Right atrium auricular region (tissue), 2 donors: ENCODE results near the gene MYH6. TPM values are rescaled to one million over a fixed set of nuclear protein-coding genes. Genes with fewer than 3 reads are reported as not detected.

Source experiments
- DNase-seq: peaks from one replicate; pipeline ENCODE4 v3.0.0-alpha.2; 2019; ENCODE audit warnings: low spot score
- H3K27ac ChIP-seq, 2 donors: fragments of 200-600 bp; sonication (generic); 1 replicate in 1 of 2; 2 replicates in 1 of 2; pipeline ENCODE4 v1.5.1; 2016 to 2019
- H3K27me3 ChIP-seq, 2 donors: fragments of 200-600 bp; sonication (generic); one replicate each; pipeline versions ENCODE4 v1.5.1 to v1.6.0; 2017 to 2019
- H3K36me3 ChIP-seq: fragments of 200-600 bp; sonication (generic); one replicate; pipeline ENCODE4 v1.5.1; 2016
- H3K4me1 ChIP-seq, 2 donors: fragments of 200-600 bp; sonication (generic); one replicate each; pipeline versions ENCODE4 v1.5.1 to v1.6.0; 2017 to 2019
- H3K4me3 ChIP-seq, 2 donors: fragments of 200-600 bp; sonication (generic); 1 replicate in 1 of 2; 2 replicates in 1 of 2; pipeline ENCODE4 v1.5.1; 2017 to 2019; ENCODE audit warnings: mild to moderate bottlenecking in 1 of 2, moderate library complexity in 1 of 2
- H3K9me3 ChIP-seq, 2 donors: fragments of 200-600 bp; sonication (generic); one replicate each; pipeline ENCODE4 v1.5.1; 2019
- CTCF ChIP-seq, 2 donors: fragments of 200-600 bp; sonication (generic); IDR thresholded peaks; one replicate each; pipeline ENCODE4 v1.5.1; 2019; ENCODE audit warnings: antibody characterized with exemption in 2 of 2
- total RNA-seq, 2 donors: library from RNA; depleted of rRNA; stranded (reverse); fragments of >200 nt; gene quantifications; one replicate each; pipeline ENCODE4 v1.1.0, GENCODE V29; 2016

MYH6 gene
- total RNA-seq, 2 donors from 2014 or later = 8,253 to 13,240 TPM

DNA sequence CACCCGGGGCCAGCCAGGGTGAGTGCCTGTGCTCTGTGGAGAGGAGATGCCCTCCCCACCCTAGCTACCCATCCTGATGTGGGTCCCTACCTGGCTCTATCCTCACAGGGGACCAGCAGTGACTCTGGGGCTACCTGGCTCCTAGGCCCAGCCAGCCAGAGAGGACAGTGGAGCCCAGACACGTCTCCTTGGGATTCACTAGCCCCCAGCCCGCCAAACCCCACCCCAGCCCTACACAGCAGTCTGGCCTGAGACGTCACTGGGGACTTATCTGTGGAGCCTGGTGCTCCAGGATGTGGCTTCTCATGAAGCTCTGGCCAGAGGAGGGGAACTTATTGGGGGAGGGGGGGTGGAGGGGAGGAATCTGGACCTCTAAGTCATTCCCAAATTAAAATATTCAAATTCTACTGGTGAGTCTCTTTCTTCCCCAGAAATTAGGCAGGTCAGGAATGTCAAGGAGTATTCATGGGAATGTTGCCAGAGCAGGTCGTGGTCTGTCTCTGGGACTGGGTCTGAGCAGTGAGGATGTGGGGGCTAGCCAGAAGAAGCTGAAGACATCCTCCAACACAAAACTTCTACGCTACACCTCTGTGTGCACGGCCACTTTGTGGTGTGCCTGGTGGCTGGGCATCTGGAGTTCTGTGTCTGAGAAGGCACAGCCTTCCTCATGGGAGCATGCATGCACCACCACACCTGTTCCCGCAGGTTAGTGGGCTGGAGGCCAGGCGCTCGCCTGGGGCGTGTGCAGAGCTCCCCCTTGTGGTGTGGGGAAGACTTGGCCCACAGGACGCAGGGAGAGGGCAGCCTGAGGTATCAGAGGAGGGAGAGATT is 28.5 kb downstream of the MYH6 start:
- peaks cover 34% of the 10 kb centered on the region for H3K36me3 ChIP-seq

GRCh38 chr14:23378612-23379220 is 29.4 kb downstream of the MYH6 start:
- Histone ChIP-seq H3K36me3 (peaks cover 25% of the 10 kb centered on the region), H3K4me1 (no peaks in the 10 kb centered on the region), H3K27me3 (no peaks in the 10 kb centered on the region), H3K27ac (no peak overlapping the region), H3K9me3 (no peaks in the 10 kb centered on the region), H3K4me3 (no peak overlapping the region)
- DNase-seq = no peak
- TF ChIP-seq CTCF (IDR thresholded peaks at IDR 0.05) = no peak

More for the DNA sequence above, 28.5 kb downstream of the MYH6 start:
- peak; percentile 76 for DNase-seq
- no peaks in the 10 kb centered on the region for H3K27me3 ChIP-seq
- H3K4me3 ChIP-seq = no peak overlapping the region
- no peak overlapping the region for H3K27ac ChIP-seq
- peak; percentile 84 to 85 for TF ChIP-seq CTCF (IDR thresholded peaks at IDR 0.05)
- H3K9me3 ChIP-seq = no peaks in the 10 kb centered on the region
- H3K4me1 ChIP-seq = no peaks in the 10 kb centered on the region

GRCh38 chr14:23377573-23378563 is 30.2 kb downstream of the MYH6 start:
- peaks cover 17% of the 10 kb centered on the region for H3K36me3 ChIP-seq
- TF ChIP-seq CTCF (IDR thresholded peaks at IDR 0.05) = no peak
- no peak overlapping the region for H3K27ac ChIP-seq
- DNase-seq = no peak
- H3K4me1 ChIP-seq = no peaks in the 10 kb centered on the region
- H3K9me3 ChIP-seq = no peaks in the 10 kb centered on the region
- no peaks in the 10 kb centered on the region for H3K27me3 ChIP-seq
- H3K4me3 ChIP-seq = no peak overlapping the region

DNA sequence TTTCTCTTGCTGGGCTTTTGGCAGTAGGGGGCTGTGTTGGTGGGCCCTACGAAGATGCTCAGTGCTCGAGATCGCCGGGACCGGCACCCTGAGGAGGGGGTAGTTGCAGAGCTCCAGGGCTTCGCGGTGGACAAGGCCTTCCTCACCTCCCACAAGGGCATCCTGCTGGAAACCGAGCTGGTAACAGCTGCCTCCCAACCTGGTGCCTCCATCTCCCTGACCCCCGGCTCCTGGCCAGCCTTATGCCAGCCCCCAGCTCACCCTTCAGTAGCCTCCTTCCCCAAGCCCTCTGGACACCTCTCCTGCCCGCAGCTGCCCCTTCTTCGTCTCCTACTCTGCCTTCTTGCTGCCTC is 30.9 kb downstream of the MYH6 start:
- no peak for TF ChIP-seq CTCF (IDR thresholded peaks at IDR 0.05)
- Histone ChIP-seq H3K4me3 (peak overlapping the region in 1 of 2 donors; percentile 19), H3K27ac (peak overlapping the region in 1 of 2 donors; percentile 42), H3K36me3 (peaks cover 10% of the 10 kb centered on the region), H3K4me1 (no peaks in the 10 kb centered on the region), H3K9me3 (no peaks in the 10 kb centered on the region), H3K27me3 (no peaks in the 10 kb centered on the region)
- no peak for DNase-seq

DNA sequence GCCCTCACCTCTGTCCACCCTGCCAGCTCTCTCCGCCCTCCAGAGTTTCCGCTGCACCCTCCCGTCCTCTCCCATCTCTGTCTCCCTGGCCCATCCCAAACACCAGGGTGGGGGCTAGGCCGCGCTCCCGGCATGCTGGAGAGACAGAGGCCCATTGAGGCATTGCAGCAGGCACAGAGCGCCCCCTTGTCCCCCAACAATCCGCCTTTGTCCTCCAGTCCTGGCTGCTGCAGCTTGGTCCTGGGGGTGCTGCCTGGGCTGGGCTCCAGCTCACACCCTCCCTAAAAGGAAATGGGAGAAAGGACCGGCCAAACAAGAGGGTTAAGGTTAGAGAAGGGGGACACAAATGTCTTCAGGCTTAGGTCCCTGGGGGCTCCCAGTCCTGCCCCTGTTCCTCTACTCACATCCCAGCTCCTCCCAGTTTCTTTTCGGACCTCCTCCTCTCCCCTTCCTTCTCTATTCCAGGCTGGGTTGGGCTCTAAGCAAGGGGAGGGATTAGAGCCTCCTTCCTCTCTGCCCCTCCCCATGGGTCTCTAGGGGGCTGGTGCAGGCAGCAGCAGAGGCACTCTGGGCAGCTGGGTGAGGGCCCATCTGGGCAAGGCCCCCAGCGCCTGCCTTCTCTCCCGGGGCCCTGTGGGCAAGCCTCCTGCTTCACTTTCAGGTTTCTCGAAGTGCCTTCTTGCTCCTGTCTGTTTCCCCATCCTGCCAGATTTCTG is 31.4 kb downstream of the MYH6 start, which contains the start of gene CMTM5:
TSS of gene CMTM5 (plus strand) at position 565 of the 716 bp plus-strand sequence. CDS start 206 bp downstream, outside the sequence.
- TF ChIP-seq CTCF (IDR thresholded peaks at IDR 0.05) = no peak
- Histone ChIP-seq H3K4me3 (peak within 1 kb of the TSS in 1 of 2 donors; percentile 19), H3K27ac (peak within 1 kb of the TSS in 1 of 2 donors; percentile 42), H3K27me3 (no peaks in the 10 kb centered on the region), H3K9me3 (no peaks in the 10 kb centered on the region), H3K36me3 (peaks cover 5% of the 10 kb centered on the region), H3K4me1 (no peaks in the 10 kb centered on the region)
- no peak for DNase-seq
